ENCODE results near the gene ETV7.

ETV7 gene

GRCh38 chr6:36323062-36323461 lies 64.4 kb downstream of the ETV7 start:
- no peak for DNase-seq (ENCODE audit: low read depth in 2 of 2)

GRCh38 chr6:36322591-36322990 lies 64.9 kb downstream of the ETV7 start:
- DNase-seq (ENCODE audit: low read depth in 2 of 2): no peak

- no peak for DNase-seq (ENCODE audit: low read depth in 2 of 2)
Measured at GRCh38 chr6:36320475-36320874, 67.0 kb downstream of the ETV7 start.

- DNase-seq (ENCODE audit: low read depth in 2 of 2): no peak
Measured at GRCh38 chr6:36319821-36320220, 67.6 kb downstream of the ETV7 start.

- no peak for DNase-seq (ENCODE audit: low read depth in 2 of 2)
Measured at GRCh38 chr6:36319436-36319762, 68.1 kb downstream of the ETV7 start.

- DNase-seq (ENCODE audit: low read depth in 2 of 2): no peak
Measured at GRCh38 chr6:36318690-36319435, 68.6 kb downstream of the ETV7 start.

GRCh38 chr6:36317623-36318022 lies 69.8 kb downstream of the ETV7 start:
- no peak for DNase-seq (ENCODE audit: low read depth in 2 of 2)
